HG03558 (cell line): ENCODE measurements around the gene ARSG.
"Not testable (repeated sequence)": the region's sequence is repeated elsewhere in the genome, so short reads cannot be mapped to it uniquely, and the experiment has no call there.

Experiments used
- ATAC-seq: cut with Tn5 transposase; IDR thresholded peaks from one replicate; pipeline ENCODE4 v1.9.1; 2021; ENCODE audit warnings: moderate number of reproducible peaks; ENCODE audit not compliant: unreplicated experiment; ENCODE audit errors: extremely low read depth

Gene ARSG

GRCh38 chr17:68273722-68274121 lies 17.6 kb upstream of the ARSG start:
- no peak for ATAC-seq

GRCh38 chr17:68276339-68276738 lies 15.0 kb upstream of the ARSG start:
- ATAC-seq: not testable (repeated sequence)

GRCh38 chr17:68277807-68278206 lies 13.5 kb upstream of the ARSG start:
- ATAC-seq: no peak

GRCh38 chr17:68281965-68282364 lies 9.3 kb upstream of the ARSG start:
- ATAC-seq: not testable (repeated sequence)

- ATAC-seq: no peak
Observed at GRCh38 chr17:68288375-68288774, 2.9 kb upstream of the ARSG start.

GRCh38 chr17:68288804-68289203 lies 2.5 kb upstream of the ARSG start:
- ATAC-seq: no peak

GRCh38 chr17:68289473-68289872 lies 1.8 kb upstream of the ARSG start:
- no peak for ATAC-seq

- no peak for ATAC-seq
Observed at GRCh38 chr17:68289936-68290267, 1.4 kb upstream of the ARSG start.

GRCh38 chr17:68290268-68290954 lies 884 bp upstream of the ARSG start:
- no peak for ATAC-seq

GRCh38 chr17:68291836-68292688 lies 767 bp downstream of the ARSG start:
- ATAC-seq: peak; percentile 28

- no peak for ATAC-seq
Observed at GRCh38 chr17:68292689-68293040, 1.4 kb downstream of the ARSG start.

- no peak for ATAC-seq
Observed at GRCh38 chr17:68293490-68294195, 2.3 kb downstream of the ARSG start.

- no peak for ATAC-seq
Observed at GRCh38 chr17:68294196-68294555, 2.9 kb downstream of the ARSG start.

- no peak for ATAC-seq
Observed at GRCh38 chr17:68294617-68295016, 3.3 kb downstream of the ARSG start.

GRCh38 chr17:68295086-68295485 lies 3.8 kb downstream of the ARSG start:
- no peak for ATAC-seq

GRCh38 chr17:68296217-68297191 lies 5.2 kb downstream of the ARSG start:
- no peak for ATAC-seq

- no peak for ATAC-seq
Observed at GRCh38 chr17:68297195-68297594, 5.9 kb downstream of the ARSG start.

- ATAC-seq: no peak
Observed at GRCh38 chr17:68298601-68299000, 7.3 kb downstream of the ARSG start.

GRCh38 chr17:68299817-68300216 lies 8.5 kb downstream of the ARSG start:
- ATAC-seq: no peak

- ATAC-seq: no peak
Observed at GRCh38 chr17:68301438-68301959, 10.2 kb downstream of the ARSG start.
